Left renal pelvis (tissue), 4 donors: ENCODE results near the gene HDAC4. TPM values are rescaled to one million over a fixed set of nuclear protein-coding genes. Genes with fewer than 3 reads are reported as not detected.

Experiments used
- DNase-seq, 4 donors: peaks; one replicate each; pipeline ENCODE4 v3.0.0-alpha.2; 2013; ENCODE audit warnings: low read depth in 4 of 4, low spot score in 3 of 4
- polyA plus RNA-seq, 4 donors: library from polyadenylated mRNA; unstranded; fragments of 120-200 nt; gene quantifications; one replicate each; pipeline ENCODE4 v1.2.1, GENCODE V29; 2013; ENCODE audit not compliant: insufficient read length in 4 of 4

Gene HDAC4
- polyA plus RNA-seq, 4 donors: 12.9 to 15.4 (median 14.4) TPM

DNA sequence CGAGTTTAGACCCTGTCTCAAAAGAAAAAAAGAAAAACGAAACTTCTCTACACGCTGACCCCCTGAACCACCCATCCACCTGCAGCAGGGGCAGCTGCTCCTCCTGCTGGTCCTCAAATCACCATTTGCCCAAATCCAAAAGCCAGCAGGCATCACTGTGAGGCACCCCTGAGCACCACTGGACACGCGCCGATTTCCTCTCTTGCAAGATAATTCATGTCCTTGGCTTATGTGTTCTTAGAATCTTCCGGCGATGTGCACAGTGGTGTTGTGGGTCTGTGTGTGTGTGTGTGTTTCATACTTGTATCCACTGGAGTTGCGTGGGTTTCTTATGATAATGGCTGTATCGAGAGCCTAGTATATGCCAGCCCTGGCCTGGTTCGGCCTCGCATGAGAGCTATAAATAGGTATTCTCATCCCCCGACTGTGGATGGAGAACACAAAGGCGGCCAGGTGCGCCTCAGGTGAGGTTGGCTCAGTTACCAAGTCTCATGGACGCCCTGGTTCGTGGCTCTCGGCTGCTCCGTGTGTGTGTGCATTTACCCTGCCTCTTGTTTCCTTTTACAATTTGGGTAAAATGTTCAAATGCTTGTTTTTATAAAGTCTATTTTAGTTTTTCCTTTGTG is 235.5 kb downstream of the HDAC4 start:
- no peak for DNase-seq

GRCh38 chr2:239164335-239164871 is 236.4 kb downstream of the HDAC4 start:
- DNase-seq: no peak

DNA sequence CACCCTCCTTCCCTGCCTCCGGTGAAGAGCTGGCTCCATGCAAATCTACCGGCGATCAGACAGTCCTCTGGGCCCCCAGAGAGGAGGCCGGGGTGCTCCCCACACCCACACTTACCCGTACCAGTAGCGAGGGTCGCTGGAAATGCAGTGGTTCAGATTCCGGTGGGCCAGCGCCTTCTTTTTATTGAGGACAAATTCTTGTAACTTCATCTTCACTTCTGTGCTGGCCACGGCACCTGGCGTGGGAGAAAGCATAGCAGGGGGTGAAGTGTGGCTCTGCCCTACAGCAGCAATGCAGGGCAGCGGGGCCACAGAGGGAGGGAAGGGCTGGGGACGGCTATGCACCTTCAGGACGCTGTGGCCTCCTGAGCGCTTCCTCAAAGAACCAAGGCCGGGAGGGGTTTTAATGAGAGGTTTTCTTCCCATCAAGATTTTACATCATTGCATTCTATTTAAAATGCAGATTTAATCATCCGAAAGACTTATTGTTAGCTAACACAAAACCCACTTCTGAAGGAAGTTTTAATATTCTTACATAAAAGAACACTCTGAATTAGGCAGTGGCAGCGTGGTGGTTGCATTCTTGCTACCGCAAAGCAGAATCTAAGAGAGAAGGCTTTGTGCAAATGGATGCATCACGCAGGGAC is 237.0 kb downstream of the HDAC4 start:
- no peak for DNase-seq

DNA sequence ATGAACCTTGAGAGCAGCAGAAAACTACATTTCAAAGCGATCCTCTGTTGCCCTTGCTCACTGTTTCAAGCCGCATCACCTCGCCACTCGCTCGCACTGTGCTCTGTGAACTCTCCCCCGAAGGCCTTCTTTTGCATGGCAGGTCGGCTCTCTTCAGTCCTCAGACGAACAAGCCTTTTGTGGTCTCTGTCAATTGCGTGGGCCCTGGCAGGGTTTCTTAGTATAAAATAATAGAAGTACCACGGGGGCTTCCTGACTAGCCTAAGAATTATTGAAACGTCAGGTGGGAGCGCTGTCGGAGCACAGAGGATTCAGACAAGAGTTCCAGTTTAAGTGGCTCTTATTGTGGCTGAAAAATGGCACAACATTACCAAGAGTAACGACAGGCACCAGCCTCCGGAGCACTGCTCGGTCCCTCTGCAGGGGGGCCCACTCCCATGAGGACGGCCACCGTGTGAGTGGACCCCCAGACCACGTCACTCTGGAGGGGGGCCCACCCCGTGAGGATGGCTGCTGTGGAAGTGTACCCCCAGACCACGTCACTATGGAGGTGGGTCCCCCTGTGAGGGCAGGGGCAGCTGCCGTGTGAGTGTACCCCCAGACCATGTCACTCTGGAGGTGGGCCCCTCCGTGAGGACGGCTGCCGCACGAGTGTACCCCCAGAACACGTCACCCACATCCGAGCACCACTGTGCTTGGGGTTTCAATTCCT is 237.7 kb downstream of the HDAC4 start:
- DNase-seq: no peak

- no peak for DNase-seq
These were observed 238.5 kb downstream of the HDAC4 start for GRCh38 chr2:239162141-239162821.

GRCh38 chr2:239161711-239162140 is 239.1 kb downstream of the HDAC4 start:
- no peak for DNase-seq

- DNase-seq: no peak
These were observed 240.3 kb downstream of the HDAC4 start for GRCh38 chr2:239160226-239161143.

DNA sequence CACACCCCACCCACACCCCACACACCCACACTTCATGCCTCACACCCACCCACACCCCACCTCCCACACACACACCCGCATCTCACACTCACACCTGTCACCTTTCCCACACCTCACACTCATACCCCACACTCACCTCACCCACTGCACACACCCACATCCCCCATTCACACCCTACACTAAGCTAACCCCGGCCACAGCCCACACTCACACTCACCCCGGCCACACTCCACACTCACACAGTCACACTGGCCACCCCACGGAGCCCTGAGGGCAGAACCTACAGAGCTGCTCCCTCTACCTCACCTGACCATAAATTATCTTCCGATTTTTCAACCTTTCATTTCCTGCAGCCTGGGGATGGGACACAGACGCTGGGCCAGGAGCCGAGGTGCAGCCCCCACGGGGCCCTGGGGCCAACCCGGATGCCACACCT is 241.3 kb downstream of the HDAC4 start:
- no peak for DNase-seq

GRCh38 chr2:239158641-239159475 is 242.0 kb downstream of the HDAC4 start:
- DNase-seq: no peak

GRCh38 chr2:239157771-239158170 is 243.0 kb downstream of the HDAC4 start:
- no peak for DNase-seq

DNA sequence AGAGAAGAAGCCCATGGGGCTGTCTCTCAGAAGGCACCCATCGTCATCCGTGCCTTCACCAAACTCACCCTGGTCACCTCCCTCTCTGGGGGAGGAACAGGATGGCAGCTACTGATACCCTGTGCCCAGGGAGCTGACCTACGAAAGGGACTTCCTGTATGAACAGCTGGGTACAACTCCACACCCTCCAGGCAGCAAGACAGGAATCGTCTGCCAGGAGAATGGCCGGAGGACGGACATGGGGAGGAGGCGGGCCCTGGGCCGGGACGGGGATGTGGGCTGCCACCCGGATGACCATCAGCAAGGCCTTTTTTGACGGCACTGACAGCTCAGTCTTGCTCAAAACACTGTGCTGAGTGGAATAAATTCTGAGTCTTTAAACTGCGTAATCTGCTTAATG is 243.6 kb downstream of the HDAC4 start:
- DNase-seq: no peak

DNA sequence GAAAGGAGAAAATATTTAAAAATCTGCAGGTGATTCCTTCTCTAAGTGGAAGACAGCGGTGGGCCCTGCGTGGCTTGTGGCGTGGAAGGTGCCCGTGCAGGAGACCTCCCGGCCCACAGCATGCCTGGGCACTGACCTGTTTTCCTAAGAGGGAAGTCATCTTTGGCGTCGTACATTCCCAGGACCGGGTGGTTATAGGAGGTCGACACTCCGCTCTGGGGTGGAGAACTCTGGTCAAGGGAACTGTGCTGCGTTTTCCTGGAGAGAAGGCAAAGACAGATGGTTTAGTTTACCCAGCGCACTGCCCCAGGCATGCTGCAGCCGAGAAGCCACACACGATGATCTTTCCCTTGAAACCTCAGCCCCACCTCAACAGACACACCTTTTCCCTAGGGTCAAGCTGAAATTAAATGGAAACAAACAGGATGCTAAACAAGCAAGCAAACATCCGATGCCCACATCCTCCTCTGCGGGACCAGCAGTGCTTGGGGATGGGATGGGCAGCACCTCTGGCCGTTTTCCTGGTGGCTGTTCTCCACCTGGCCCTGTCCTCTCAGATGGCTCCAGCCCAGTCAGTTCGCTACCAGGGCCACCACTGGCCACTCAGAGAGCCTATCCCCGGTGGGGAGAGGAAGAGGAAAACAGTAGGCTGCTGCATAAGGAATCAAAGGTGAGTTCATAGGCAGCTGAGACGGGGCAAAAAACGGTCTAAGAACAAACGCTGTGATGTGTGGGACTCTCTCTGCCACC is 244.1 kb downstream of the HDAC4 start:
- no peak for DNase-seq

DNA sequence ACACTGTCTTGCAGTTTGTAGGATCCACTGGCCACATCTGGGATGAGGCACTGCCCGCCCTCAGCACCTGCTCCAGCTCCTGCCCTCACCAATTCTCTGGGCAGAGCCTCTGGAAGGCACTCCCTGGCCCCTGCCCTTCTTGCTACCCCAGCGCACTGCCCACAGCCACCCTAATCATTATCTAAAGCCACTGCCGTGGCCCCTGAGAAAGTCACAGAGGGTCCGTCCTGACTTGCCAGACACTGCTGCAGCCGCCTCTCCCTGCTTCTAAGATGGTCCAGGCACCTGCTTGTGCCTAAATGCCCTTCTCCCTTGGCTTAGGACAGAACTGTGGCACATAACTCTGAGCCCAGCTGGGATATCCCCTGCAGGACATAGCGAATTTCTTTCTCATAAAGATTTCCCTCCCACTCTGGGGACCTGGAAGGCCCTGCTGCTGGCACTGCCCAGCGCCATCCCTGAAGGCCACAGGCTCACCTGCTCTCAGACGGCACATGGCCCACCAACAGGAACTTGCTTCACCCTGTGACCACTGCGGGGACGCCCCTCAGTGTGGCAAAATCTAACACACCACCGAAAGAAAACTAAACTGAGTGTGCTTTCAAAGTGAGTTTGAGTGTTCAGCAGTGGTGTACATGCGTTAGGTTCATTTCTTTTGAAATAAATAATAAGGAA is 244.9 kb downstream of the HDAC4 start:
- DNase-seq: no peak

DNA sequence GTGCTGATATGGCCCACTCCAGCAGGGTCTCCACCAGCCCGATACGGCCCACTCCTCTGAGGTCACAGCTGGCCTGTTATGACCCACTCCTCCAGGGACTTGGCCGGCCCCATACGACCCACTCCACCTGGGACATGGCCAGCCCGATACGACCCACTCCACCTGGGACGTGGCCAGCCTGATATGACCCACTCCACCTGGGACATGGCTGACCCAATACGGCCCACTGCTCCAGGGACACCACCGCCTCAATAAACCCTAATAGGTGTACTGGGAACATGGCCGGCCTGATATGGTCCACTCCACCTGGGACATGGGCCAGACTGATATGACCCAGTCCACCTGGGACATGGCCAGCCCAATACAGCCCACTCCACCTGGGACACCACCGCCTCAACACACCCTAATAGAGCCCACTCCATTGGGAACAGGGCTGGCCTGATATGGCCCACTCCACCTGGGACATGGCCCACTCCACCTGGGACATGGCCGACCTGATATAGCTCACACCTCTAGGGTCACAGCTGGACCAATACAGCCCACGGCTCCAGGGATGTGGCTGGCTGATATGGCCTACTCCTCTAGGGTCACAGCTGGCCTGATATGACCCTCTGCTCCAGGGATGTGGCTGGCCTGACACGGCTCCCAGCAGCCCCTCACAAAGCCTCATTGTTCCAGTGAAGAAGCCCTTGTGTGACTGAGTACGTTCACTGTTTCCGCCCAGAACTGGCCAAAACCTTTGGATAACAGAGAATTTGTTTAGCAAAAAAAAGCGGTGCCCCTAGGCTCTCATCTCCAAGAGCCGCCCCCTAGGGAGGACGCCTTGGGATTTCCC is 245.6 kb downstream of the HDAC4 start:
- DNase-seq: no peak

GRCh38 chr2:239153806-239154591 is 246.8 kb downstream of the HDAC4 start:
- no peak for DNase-seq

DNA sequence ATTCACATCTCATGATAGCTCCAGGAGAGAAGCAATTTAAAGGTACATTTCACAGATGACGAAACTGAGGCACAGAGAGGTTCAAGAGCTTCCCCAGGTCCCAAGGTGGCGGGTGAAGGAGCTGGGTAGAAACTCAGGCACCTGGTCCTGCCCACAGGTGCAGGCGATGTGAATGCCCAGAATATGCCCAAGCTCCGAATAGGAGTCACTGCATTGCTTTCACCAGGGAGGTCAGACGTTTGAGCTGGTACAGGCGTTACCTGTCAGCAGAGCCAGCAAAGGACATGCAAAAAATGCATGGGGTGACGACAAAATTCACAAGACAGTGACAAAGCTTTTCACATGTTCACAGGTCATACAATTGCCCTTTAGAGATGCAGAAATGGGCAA is 247.9 kb downstream of the HDAC4 start:
- no peak for DNase-seq
